NCI-H1105 (cell line): ENCODE results near the gene COX20.
"Not testable (repeated sequence)": the region's sequence is repeated elsewhere in the genome, so short reads cannot be mapped to it uniquely, and the experiment has no call there.

ENCODE experiments used
- DNase-seq: peaks from one replicate; lab custom pipeline; 2025; lab: John Stamatoyannopoulos, UW

Gene COX20

GRCh38 chr1:244835276-244836134 lies at the start of gene COX20:
Gene COX20, plus strand, starts transcription at chr1:244835658. Its CDS starts 57 bp downstream, at chr1:244835715.
- peak; percentile 78 for DNase-seq

- DNase-seq = no peak
Measured at GRCh38 chr1:244788493-244789275, 46.8 kb upstream of the COX20 start.

GRCh38 chr1:244789276-244789580 lies 46.2 kb upstream of the COX20 start:
- no peak for DNase-seq

- no peak for DNase-seq
Measured at GRCh38 chr1:244789731-244790130, 45.7 kb upstream of the COX20 start.

GRCh38 chr1:244791061-244791460 lies 44.4 kb upstream of the COX20 start:
- no peak for DNase-seq

- no peak for DNase-seq
Measured at GRCh38 chr1:244792188-244792850, 43.1 kb upstream of the COX20 start.

GRCh38 chr1:244794071-244794470 lies 41.4 kb upstream of the COX20 start:
- no peak for DNase-seq

GRCh38 chr1:244794516-244794915 lies 40.9 kb upstream of the COX20 start:
- DNase-seq = not testable (repeated sequence)

- peak; percentile 6 for DNase-seq
Measured at GRCh38 chr1:244796719-244797406, 38.6 kb upstream of the COX20 start.

GRCh38 chr1:244800821-244801220 lies 34.6 kb upstream of the COX20 start:
- no peak for DNase-seq

GRCh38 chr1:244801246-244801645 lies 34.2 kb upstream of the COX20 start:
- DNase-seq = no peak

GRCh38 chr1:244802041-244802440 lies 33.4 kb upstream of the COX20 start:
- no peak for DNase-seq

- no peak for DNase-seq
Measured at GRCh38 chr1:244802556-244803239, 32.8 kb upstream of the COX20 start.

- DNase-seq = no peak
Measured at GRCh38 chr1:244804841-244805240, 30.6 kb upstream of the COX20 start.

- no peak for DNase-seq
Measured at GRCh38 chr1:244807138-244807537, 28.3 kb upstream of the COX20 start.

- no peak for DNase-seq
Measured at GRCh38 chr1:244810221-244810620, 25.2 kb upstream of the COX20 start.

- DNase-seq = no peak
Measured at GRCh38 chr1:244813327-244813726, 22.1 kb upstream of the COX20 start.

GRCh38 chr1:244815600-244816099 lies 19.8 kb upstream of the COX20 start:
- no peak for DNase-seq

- DNase-seq = no peak
Measured at GRCh38 chr1:244817415-244817894, 18.0 kb upstream of the COX20 start.

GRCh38 chr1:244820131-244820530 lies 15.3 kb upstream of the COX20 start:
- DNase-seq = no peak

GRCh38 chr1:244821134-244821533 lies 14.3 kb upstream of the COX20 start:
- DNase-seq = no peak
